ENCODE data around the gene ZCCHC24. TPM values are rescaled to one million over a fixed set of nuclear protein-coding genes. Genes with fewer than 3 reads are reported as not detected.
"Not testable (repeated sequence)": the region's sequence is repeated elsewhere in the genome, so short reads cannot be mapped to it uniquely, and the experiment has no call there.

ZCCHC24 gene
- total RNA-seq, 4 donors from 2014 or later, result 32.8 to 122 (median 37.7) TPM

GRCh38 chr10:79342811-79343561 is 102.4 kb downstream of the ZCCHC24 start:
- no peak for TF ChIP-seq POLR2A (IDR thresholded peaks at IDR 0.05)
- no peak for TF ChIP-seq CTCF (IDR thresholded peaks at IDR 0.05)
- H3K27me3 ChIP-seq, result no peaks in the 10 kb centered on the region
- no peak overlapping the region for H3K4me3 ChIP-seq
- H3K36me3 ChIP-seq, result no peaks in the 10 kb centered on the region
- H3K27ac ChIP-seq, result no peak overlapping the region
- no peaks in the 10 kb centered on the region for H3K4me1 ChIP-seq
- intact Hi-C loops (cut with DNase I; ENCODE audit: low total_unique reads), result no loop called here
- no peaks in the 10 kb centered on the region for H3K9me3 ChIP-seq
- no peak for DNase-seq

GRCh38 chr10:79342295-79342761 is 103.1 kb downstream of the ZCCHC24 start:
- Histone ChIP-seq H3K4me3 (no peak overlapping the region), H3K9me3 (no peaks in the 10 kb centered on the region), H3K27me3 (no peaks in the 10 kb centered on the region), H3K4me1 (no peaks in the 10 kb centered on the region), H3K27ac (no peak overlapping the region), H3K36me3 (no peaks in the 10 kb centered on the region)
- DNase-seq, result peak in 1 of 2 donors; percentile 9
- intact Hi-C loops (cut with DNase I; ENCODE audit: low total_unique reads), result no loop called here
- TF ChIP-seq CTCF (IDR thresholded peaks at IDR 0.05) (no peak), POLR2A (IDR thresholded peaks at IDR 0.05) (no peak)

GRCh38 chr10:79340646-79341244 is 104.7 kb downstream of the ZCCHC24 start:
- no peak for TF ChIP-seq CTCF (IDR thresholded peaks at IDR 0.05)
- no peak for TF ChIP-seq POLR2A (IDR thresholded peaks at IDR 0.05)
- H3K36me3 ChIP-seq, result no peaks in the 10 kb centered on the region
- H3K4me3 ChIP-seq, result no peak overlapping the region
- H3K9me3 ChIP-seq, result no peaks in the 10 kb centered on the region
- intact Hi-C loops (cut with DNase I; ENCODE audit: low total_unique reads), result no loop called here
- no peaks in the 10 kb centered on the region for H3K4me1 ChIP-seq
- no peaks in the 10 kb centered on the region for H3K27me3 ChIP-seq
- no peak overlapping the region for H3K27ac ChIP-seq
- DNase-seq, result no peak

GRCh38 chr10:79339266-79339665 is 106.2 kb downstream of the ZCCHC24 start:
- DNase-seq, result no peak

GRCh38 chr10:79337783-79338469 is 107.5 kb downstream of the ZCCHC24 start:
- H3K4me1 ChIP-seq; intact Hi-C loops (cut with DNase I; ENCODE audit: low total_unique reads); H3K9me3 ChIP-seq; H3K27ac ChIP-seq; DNase-seq; H3K4me3 ChIP-seq; H3K36me3 ChIP-seq; H3K27me3 ChIP-seq: not testable (repeated sequence)

More at GRCh38 chr10:79339266-79339665, 106.2 kb downstream of the ZCCHC24 start:
- intact Hi-C loops (cut with DNase I; ENCODE audit: low total_unique reads), result no loop called here
- Histone ChIP-seq H3K36me3 (no peaks in the 10 kb centered on the region), H3K4me1 (no peaks in the 10 kb centered on the region), H3K27me3 (no peaks in the 10 kb centered on the region), H3K4me3 (no peak overlapping the region), H3K27ac (no peak overlapping the region), H3K9me3 (no peaks in the 10 kb centered on the region)
- TF ChIP-seq POLR2A (IDR thresholded peaks at IDR 0.05) (no peak), CTCF (IDR thresholded peaks at IDR 0.05) (no peak)
